SK-N-SH treated with all-trans-retinoic acid at 6 μM for 48 hours (cell line): ENCODE data around the gene SYNGR1.

ENCODE experiments used
- ARNTL ChIP-seq: fragments of 450-650 bp; formaldehyde crosslinking; IDR thresholded peaks from 2 replicates; pipeline ENCODE4 v1.5.0; 2020; ENCODE audit warnings: low read depth, mild to moderate bottlenecking, moderate library complexity, borderline replicate concordance
- BACH2 ChIP-seq: fragments of 250-450 bp; sonication (Bioruptor Pico); IDR thresholded peaks from 2 replicates; pipeline ENCODE4 v1.9.0; 2021; ENCODE audit warnings: mild to moderate bottlenecking, borderline replicate concordance
- CSDC2 ChIP-seq: fragments of 250-450 bp; sonication (Bioruptor Pico); IDR thresholded peaks from 2 replicates; pipeline ENCODE4 v1.5.0; 2020; ENCODE audit warnings: mild to moderate bottlenecking, moderate library complexity
- ESRRG ChIP-seq: fragments of 250-450 bp; sonication (Bioruptor Pico); IDR thresholded peaks from 2 replicates; pipeline ENCODE4 v1.6.1; 2021; ENCODE audit warnings: mild to moderate bottlenecking
- ISL1 ChIP-seq: fragments of 250-450 bp; sonication (Bioruptor Pico); IDR thresholded peaks from 2 replicates; pipeline ENCODE4 v2.1.2; 2022; ENCODE audit warnings: mild to moderate bottlenecking, moderate library complexity
- RARB ChIP-seq: fragments of 250-450 bp; sonication (Bioruptor Pico); IDR thresholded peaks from 2 replicates; pipeline ENCODE4 v1.8.0; 2021; ENCODE audit warnings: mild to moderate bottlenecking, moderate library complexity
- TCF4 ChIP-seq: fragments of 250-450 bp; sonication (Bioruptor Pico); IDR thresholded peaks from 2 replicates; pipeline ENCODE4 v1.8.0; 2021; ENCODE audit warnings: mild to moderate bottlenecking, moderate library complexity, borderline replicate concordance
- TOX ChIP-seq: fragments of 250-450 bp; sonication (Bioruptor Pico); IDR thresholded peaks from 2 replicates; pipeline ENCODE4 v1.8.0; 2021; ENCODE audit warnings: mild to moderate bottlenecking, moderate library complexity, borderline replicate concordance
- ZFP3 ChIP-seq: fragments of 250-450 bp; sonication (Bioruptor Pico); IDR thresholded peaks from 2 replicates; pipeline ENCODE4 v1.5.0; 2020; ENCODE audit warnings: mild to moderate bottlenecking, moderate library complexity
- ZFP30 ChIP-seq: fragments of 450-650 bp; formaldehyde crosslinking; IDR thresholded peaks from 2 replicates; pipeline ENCODE4 v1.5.0; 2022; ENCODE audit warnings: mild to moderate bottlenecking, moderate library complexity
- ZNF565 ChIP-seq: fragments of 450-650 bp; formaldehyde crosslinking; conservative IDR thresholded peaks from 2 replicates; pipeline ENCODE4 v1.5.0; 2020; ENCODE audit warnings: low read depth, mild to moderate bottlenecking, moderate library complexity
- TF ChIP-seq, protein P1 (sequence below): fragments of 250-450 bp; sonication (Bioruptor Pico); IDR thresholded peaks from 2 replicates; pipeline ENCODE4 v1.8.0; 2020; ENCODE audit warnings: mild to moderate bottlenecking, moderate library complexity, borderline replicate concordance
- TF ChIP-seq, protein P2 (sequence below): fragments of 250-450 bp; sonication (Bioruptor Pico); IDR thresholded peaks from 2 replicates; pipeline ENCODE4 v1.5.1; 2020; ENCODE audit warnings: low read depth, mild to moderate bottlenecking, moderate library complexity
- TF ChIP-seq, protein P3 (sequence below): fragments of 250-450 bp; sonication (Bioruptor Pico); IDR thresholded peaks from 2 replicates; pipeline ENCODE4 v1.5.0; 2020; ENCODE audit warnings: mild to moderate bottlenecking, moderate library complexity

DNA sequence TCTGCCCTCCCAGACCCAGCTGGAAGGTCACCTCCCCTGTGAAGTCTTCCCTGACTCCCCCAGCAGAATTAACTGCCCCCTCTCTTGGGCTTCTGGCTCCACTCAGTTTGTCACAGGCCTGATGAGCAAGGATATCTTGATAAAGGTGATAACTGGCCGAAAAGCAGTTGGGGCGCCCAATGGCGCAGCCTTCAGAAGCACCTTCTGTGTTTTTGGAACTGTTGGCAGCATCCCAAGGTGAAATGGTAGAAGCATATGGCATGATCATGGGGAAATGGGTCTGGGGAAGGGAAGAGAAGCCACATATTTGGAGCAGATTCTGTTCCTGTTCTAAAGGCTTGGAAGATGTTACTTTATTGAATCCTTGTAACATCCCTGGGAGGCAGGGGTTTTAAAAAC, 47.0 kb downstream of the SYNGR1 start:
- no peak for TF ChIP-seq ZFP30 (CRISPR knock-in tag)
- TF ChIP-seq, protein P1, sequence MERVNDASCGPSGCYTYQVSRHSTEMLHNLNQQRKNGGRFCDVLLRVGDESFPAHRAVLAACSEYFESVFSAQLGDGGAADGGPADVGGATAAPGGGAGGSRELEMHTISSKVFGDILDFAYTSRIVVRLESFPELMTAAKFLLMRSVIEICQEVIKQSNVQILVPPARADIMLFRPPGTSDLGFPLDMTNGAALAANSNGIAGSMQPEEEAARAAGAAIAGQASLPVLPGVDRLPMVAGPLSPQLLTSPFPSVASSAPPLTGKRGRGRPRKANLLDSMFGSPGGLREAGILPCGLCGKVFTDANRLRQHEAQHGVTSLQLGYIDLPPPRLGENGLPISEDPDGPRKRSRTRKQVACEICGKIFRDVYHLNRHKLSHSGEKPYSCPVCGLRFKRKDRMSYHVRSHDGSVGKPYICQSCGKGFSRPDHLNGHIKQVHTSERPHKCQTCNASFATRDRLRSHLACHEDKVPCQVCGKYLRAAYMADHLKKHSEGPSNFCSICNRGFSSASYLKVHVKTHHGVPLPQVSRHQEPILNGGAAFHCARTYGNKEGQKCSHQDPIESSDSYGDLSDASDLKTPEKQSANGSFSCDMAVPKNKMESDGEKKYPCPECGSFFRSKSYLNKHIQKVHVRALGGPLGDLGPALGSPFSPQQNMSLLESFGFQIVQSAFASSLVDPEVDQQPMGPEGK: no peak
- TF ChIP-seq ARNTL: no peak
- TF ChIP-seq TCF4 (CRISPR knock-in tag): no peak
- no peak for TF ChIP-seq ZFP3
- TF ChIP-seq, protein P2, sequence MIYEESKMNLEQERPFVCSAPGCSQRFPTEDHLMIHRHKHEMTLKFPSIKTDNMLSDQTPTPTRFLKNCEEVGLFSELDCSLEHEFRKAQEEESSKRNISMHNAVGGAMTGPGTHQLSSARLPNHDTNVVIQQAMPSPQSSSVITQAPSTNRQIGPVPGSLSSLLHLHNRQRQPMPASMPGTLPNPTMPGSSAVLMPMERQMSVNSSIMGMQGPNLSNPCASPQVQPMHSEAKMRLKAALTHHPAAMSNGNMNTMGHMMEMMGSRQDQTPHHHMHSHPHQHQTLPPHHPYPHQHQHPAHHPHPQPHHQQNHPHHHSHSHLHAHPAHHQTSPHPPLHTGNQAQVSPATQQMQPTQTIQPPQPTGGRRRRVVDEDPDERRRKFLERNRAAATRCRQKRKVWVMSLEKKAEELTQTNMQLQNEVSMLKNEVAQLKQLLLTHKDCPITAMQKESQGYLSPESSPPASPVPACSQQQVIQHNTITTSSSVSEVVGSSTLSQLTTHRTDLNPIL (CRISPR knock-in tag): no peak
- no peak for TF ChIP-seq ISL1
- no peak for TF ChIP-seq ESRRG
- TF ChIP-seq ZNF565 (CRISPR knock-in tag): no peak
- TF ChIP-seq CSDC2 (CRISPR knock-in tag): no peak
- no peak for TF ChIP-seq TOX
- TF ChIP-seq RARB: no peak
- no peak for TF ChIP-seq BACH2 (CRISPR knock-in tag)
- TF ChIP-seq, protein P3, sequence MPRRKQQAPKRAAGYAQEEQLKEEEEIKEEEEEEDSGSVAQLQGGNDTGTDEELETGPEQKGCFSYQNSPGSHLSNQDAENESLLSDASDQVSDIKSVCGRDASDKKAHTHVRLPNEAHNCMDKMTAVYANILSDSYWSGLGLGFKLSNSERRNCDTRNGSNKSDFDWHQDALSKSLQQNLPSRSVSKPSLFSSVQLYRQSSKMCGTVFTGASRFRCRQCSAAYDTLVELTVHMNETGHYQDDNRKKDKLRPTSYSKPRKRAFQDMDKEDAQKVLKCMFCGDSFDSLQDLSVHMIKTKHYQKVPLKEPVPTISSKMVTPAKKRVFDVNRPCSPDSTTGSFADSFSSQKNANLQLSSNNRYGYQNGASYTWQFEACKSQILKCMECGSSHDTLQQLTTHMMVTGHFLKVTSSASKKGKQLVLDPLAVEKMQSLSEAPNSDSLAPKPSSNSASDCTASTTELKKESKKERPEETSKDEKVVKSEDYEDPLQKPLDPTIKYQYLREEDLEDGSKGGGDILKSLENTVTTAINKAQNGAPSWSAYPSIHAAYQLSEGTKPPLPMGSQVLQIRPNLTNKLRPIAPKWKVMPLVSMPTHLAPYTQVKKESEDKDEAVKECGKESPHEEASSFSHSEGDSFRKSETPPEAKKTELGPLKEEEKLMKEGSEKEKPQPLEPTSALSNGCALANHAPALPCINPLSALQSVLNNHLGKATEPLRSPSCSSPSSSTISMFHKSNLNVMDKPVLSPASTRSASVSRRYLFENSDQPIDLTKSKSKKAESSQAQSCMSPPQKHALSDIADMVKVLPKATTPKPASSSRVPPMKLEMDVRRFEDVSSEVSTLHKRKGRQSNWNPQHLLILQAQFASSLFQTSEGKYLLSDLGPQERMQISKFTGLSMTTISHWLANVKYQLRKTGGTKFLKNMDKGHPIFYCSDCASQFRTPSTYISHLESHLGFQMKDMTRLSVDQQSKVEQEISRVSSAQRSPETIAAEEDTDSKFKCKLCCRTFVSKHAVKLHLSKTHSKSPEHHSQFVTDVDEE: no peak
